Neural cell (in vitro differentiated cells): ENCODE results near the gene VAV2.

Source experiments
- TAF1 ChIP-seq: IDR thresholded peaks from 2 replicates; pipeline ENCODE4 v1.6.1; 2012; ENCODE audit warnings: low read depth
- TF ChIP-seq, protein P1 (sequence below): fragments of 450-650 bp; IDR thresholded peaks from 2 replicates; pipeline ENCODE4 v1.5.1; 2014; ENCODE audit warnings: antibody characterized with exemption, mild to moderate bottlenecking, moderate library complexity; ENCODE audit not compliant: poor library complexity, severe bottlenecking

GRCh38 chr9:133781828-133782135 lies 210.3 kb downstream of the VAV2 start:
- TF ChIP-seq, protein P1, sequence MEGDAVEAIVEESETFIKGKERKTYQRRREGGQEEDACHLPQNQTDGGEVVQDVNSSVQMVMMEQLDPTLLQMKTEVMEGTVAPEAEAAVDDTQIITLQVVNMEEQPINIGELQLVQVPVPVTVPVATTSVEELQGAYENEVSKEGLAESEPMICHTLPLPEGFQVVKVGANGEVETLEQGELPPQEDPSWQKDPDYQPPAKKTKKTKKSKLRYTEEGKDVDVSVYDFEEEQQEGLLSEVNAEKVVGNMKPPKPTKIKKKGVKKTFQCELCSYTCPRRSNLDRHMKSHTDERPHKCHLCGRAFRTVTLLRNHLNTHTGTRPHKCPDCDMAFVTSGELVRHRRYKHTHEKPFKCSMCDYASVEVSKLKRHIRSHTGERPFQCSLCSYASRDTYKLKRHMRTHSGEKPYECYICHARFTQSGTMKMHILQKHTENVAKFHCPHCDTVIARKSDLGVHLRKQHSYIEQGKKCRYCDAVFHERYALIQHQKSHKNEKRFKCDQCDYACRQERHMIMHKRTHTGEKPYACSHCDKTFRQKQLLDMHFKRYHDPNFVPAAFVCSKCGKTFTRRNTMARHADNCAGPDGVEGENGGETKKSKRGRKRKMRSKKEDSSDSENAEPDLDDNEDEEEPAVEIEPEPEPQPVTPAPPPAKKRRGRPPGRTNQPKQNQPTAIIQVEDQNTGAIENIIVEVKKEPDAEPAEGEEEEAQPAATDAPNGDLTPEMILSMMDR: no peak
- no peak for TF ChIP-seq TAF1
